ENCODE measurements around the gene DOCK8.

- TF ChIP-seq, protein P1, sequence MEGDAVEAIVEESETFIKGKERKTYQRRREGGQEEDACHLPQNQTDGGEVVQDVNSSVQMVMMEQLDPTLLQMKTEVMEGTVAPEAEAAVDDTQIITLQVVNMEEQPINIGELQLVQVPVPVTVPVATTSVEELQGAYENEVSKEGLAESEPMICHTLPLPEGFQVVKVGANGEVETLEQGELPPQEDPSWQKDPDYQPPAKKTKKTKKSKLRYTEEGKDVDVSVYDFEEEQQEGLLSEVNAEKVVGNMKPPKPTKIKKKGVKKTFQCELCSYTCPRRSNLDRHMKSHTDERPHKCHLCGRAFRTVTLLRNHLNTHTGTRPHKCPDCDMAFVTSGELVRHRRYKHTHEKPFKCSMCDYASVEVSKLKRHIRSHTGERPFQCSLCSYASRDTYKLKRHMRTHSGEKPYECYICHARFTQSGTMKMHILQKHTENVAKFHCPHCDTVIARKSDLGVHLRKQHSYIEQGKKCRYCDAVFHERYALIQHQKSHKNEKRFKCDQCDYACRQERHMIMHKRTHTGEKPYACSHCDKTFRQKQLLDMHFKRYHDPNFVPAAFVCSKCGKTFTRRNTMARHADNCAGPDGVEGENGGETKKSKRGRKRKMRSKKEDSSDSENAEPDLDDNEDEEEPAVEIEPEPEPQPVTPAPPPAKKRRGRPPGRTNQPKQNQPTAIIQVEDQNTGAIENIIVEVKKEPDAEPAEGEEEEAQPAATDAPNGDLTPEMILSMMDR (IDR thresholded peaks at IDR 0.05) = no peak
- TF ChIP-seq POLR2A (IDR thresholded peaks at IDR 0.05) = no peak
Observed at GRCh38 chr9:482739-483138, 268.1 kb downstream of the DOCK8 start.
